ENCODE data around the gene SNTB2. TPM values are rescaled to one million over a fixed set of nuclear protein-coding genes. Genes with fewer than 3 reads are reported as not detected.

Gene SNTB2
- total and polyA plus RNA-seq, 2 of the 4 experiments (the other 2 are of a cell fraction) = 23.5 to 47.5 TPM

- H3K36me3 ChIP-seq (ENCODE audit: control insufficient read depth, insufficient read depth, low read length) = peaks cover 56% of the 10 kb centered on the region
- H3K79me1 ChIP-seq (ENCODE audit: low read depth in 1 of 2, low read length in 2 of 2) = peaks cover 31 to 73% of the 10 kb centered on the region in 2 experiments
- ChIA-PET CTCF (no interaction called here), POLR2A (ENCODE audit: unreplicated experiment) (no interaction called here)
- no peak overlapping the region for H3K27ac ChIP-seq (ENCODE audit: insufficient read depth, low read length)
- WGBS, 2 experiments (ENCODE audit: extremely low coverage in 2 of 2, insufficient read length in 1 of 2) = 96% methylated on average over 25 of the region's 30 CpGs; no CpG with 5 or more reads in 1 of the 2 experiments
- H3K4ac ChIP-seq (ENCODE audit: low read depth, low read length) = no peak overlapping the region
- H3K9ac ChIP-seq (ENCODE audit: low read depth, low read length) = no peak overlapping the region
- H4K5ac ChIP-seq (ENCODE audit: low read depth, low read length) = no peak overlapping the region
- H2BK20ac ChIP-seq (ENCODE audit: low read depth, low read length) = no peak overlapping the region
- no peaks in the 10 kb centered on the region for H3K9me3 ChIP-seq (ENCODE audit: control insufficient read depth, insufficient read depth, low read length)
- H3K18ac ChIP-seq (ENCODE audit: low read depth, low read length) = no peak overlapping the region
- no peak overlapping the region for H4K91ac ChIP-seq (ENCODE audit: insufficient read depth, low read depth, low read length)
- H3K4me1 ChIP-seq (ENCODE audit: control insufficient read depth, insufficient read depth, low read length) = peaks cover 4% of the 10 kb centered on the region
- no peak for TF ChIP-seq NFE2L2 (IDR thresholded peaks at IDR 0.05; ENCODE audit: low read depth, low read length)
- no peak for TF ChIP-seq MAFK (IDR thresholded peaks at IDR 0.05; ENCODE audit: low read depth, low read length)
- no peak for TF ChIP-seq USF2 (IDR thresholded peaks at IDR 0.05; ENCODE audit: low read depth, low read length)
- TF ChIP-seq MAZ (IDR thresholded peaks at IDR 0.05; ENCODE audit: borderline replicate concordance, low read depth, low read length) = no peak
- no peak for TF ChIP-seq SMC3 (IDR thresholded peaks at IDR 0.05; ENCODE audit: low read depth, low read length)
- TF ChIP-seq RFX5 (IDR thresholded peaks at IDR 0.05; ENCODE audit: low read depth, low read length) = no peak
- no peak for TF ChIP-seq BHLHE40 (IDR thresholded peaks at IDR 0.05; ENCODE audit: low read depth, low read length)
- TF ChIP-seq CEBPB (IDR thresholded peaks at IDR 0.05; ENCODE audit: low read depth, low read length) = no peak
- no peak for TF ChIP-seq CHD1 (IDR thresholded peaks at IDR 0.05; ENCODE audit: low read depth, low read length)
- no peak for TF ChIP-seq FOS (IDR thresholded peaks at IDR 0.05; ENCODE audit: low read depth, low read length)
- no peak for TF ChIP-seq RCOR1 (IDR thresholded peaks at IDR 0.05; ENCODE audit: insufficient replicate concordance, low read length)
- TF ChIP-seq MXI1 (IDR thresholded peaks at IDR 0.05; ENCODE audit: borderline replicate concordance, low read depth, low read length) = no peak
- TF ChIP-seq RAD21 (IDR thresholded peaks at IDR 0.05; ENCODE audit: low read length) = no peak
- no peak overlapping the region for H4K8ac ChIP-seq (ENCODE audit: low read depth in 2 of 2, low read length in 2 of 2)
- H3K56ac ChIP-seq (ENCODE audit: extremely low read depth, insufficient read depth, low read length) = no peak overlapping the region
- no peak overlapping the region for H3K23ac ChIP-seq (ENCODE audit: low read depth, low read length)
- no peak overlapping the region for H2AK5ac ChIP-seq (ENCODE audit: low read depth, low read length)
- no peak overlapping the region for H3K4me2 ChIP-seq (ENCODE audit: low read depth, low read length)
- no peak overlapping the region for H2AK9ac ChIP-seq (replicated peaks; ENCODE audit: low read depth, low read length, poor library complexity)
- no peaks in the 10 kb centered on the region for H3K27me3 ChIP-seq (ENCODE audit: control insufficient read depth, insufficient read depth, low read length)
- H4K20me1 ChIP-seq (ENCODE audit: insufficient read depth, low read length) = peaks cover 39% of the 10 kb centered on the region
- H3K4me3 ChIP-seq (ENCODE audit: insufficient read depth, low read depth, low read length) = no peak overlapping the region
- DNase-seq = no peak
- BruUV-seq (replicated peaks) = no TSS peak
- H2BK15ac ChIP-seq (ENCODE audit: low read depth, low read length) = no peak overlapping the region
- no peak overlapping the region for H2BK5ac ChIP-seq (ENCODE audit: low read depth, low read length, poor library complexity, severe bottlenecking)
- H2BK120ac ChIP-seq (ENCODE audit: low read depth, low read length) = no peak overlapping the region
- H2AFZ ChIP-seq (replicated peaks; ENCODE audit: low read length, poor library complexity) = no peak overlapping the region
- dilution Hi-C loops (cut with HindIII; ENCODE audit: low sequenced_read_pairs, unreplicated experiment) (no loop called here), in situ Hi-C loops (cut with MboI; ENCODE audit: low sequenced_read_pairs) (no loop called here), intact Hi-C loops (cut with micrococcal nuclease) (no loop called here)
- no peak for ATAC-seq (ENCODE audit: low read depth)
- no peak overlapping the region for H3K14ac ChIP-seq (replicated peaks; ENCODE audit: low read depth, low read length)
- 0 out of 2 replicates have a peak, but pooled peaks cover 3% of the 10 kb centered on the region for H3K9me1 ChIP-seq (ENCODE audit: insufficient read depth, low read length)
These were observed 128.7 kb downstream of the SNTB2 start for GRCh38 chr16:69315486-69316311.

All from IMR-90 (cell line).